ENCODE results near the gene LPCAT3. TPM values are rescaled to one million over a fixed set of nuclear protein-coding genes. Genes with fewer than 3 reads are reported as not detected.
A peak's percentile ranks its signal among the peaks of the same experiment; 100 is the strongest.

Gene LPCAT3
- total RNA-seq, 1 donor from 2014 or later = 21.3 TPM

DNA sequence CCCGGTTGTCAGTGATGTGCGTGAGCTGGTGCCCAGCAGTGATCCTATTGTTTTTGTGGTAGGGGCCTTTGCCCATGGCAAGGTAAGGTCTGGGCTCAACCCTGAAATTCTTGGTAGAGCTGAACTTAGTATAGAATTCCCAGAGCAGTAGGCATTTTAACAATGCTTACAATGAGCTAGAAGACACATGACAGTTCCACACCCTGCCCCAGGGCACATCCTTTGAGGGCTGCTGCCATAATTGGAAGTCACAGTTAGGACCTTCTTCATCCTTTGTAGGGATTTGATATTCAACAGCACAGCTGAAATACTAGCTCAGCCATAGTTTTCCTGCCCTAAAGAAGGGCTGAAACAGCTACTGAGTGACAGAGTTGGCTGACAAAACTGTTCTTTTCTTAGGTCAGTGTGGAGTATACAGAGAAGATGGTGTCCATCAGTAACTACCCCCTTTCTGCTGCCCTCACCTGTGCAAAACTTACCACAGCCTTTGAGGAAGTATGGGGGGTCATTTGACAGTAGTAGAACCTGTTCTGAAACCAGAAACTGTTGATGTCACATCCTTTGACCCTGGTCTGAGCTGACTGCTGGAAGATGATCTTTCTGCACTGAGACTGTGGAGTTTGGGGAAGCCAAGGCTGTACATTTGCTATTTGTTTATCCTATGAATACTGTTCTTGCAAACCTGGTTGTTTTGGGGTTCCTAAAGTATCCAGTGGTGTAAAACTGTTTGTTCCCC, 42.8 kb downstream of the LPCAT3 start:
- TF ChIP-seq, protein P1, sequence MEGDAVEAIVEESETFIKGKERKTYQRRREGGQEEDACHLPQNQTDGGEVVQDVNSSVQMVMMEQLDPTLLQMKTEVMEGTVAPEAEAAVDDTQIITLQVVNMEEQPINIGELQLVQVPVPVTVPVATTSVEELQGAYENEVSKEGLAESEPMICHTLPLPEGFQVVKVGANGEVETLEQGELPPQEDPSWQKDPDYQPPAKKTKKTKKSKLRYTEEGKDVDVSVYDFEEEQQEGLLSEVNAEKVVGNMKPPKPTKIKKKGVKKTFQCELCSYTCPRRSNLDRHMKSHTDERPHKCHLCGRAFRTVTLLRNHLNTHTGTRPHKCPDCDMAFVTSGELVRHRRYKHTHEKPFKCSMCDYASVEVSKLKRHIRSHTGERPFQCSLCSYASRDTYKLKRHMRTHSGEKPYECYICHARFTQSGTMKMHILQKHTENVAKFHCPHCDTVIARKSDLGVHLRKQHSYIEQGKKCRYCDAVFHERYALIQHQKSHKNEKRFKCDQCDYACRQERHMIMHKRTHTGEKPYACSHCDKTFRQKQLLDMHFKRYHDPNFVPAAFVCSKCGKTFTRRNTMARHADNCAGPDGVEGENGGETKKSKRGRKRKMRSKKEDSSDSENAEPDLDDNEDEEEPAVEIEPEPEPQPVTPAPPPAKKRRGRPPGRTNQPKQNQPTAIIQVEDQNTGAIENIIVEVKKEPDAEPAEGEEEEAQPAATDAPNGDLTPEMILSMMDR (IDR thresholded peaks at IDR 0.05) = no peak
- H3K27me3 Mint-ChIP-seq = no peaks in the 10 kb centered on the region
- ATAC-seq (ENCODE audit: low read depth) = no peak
- CTCF ChIA-PET = interaction anchor here (0.8 to 1.0 kb wide), 2 partner anchors 31 to 38 kb away, joined by 3 read pairs; partner anchors contain the start of gene C12orf57
- POLR2A ChIA-PET = interaction anchor here (1.1 to 3.8 kb wide), 2 partner anchors 10 to 31 kb away, joined by 3 to 19 read pairs; partner anchors contain the start of genes C12orf57 and RNU7-1
- intact Hi-C loops (cut with micrococcal nuclease) = no loop called here
- no peaks in the 10 kb centered on the region for H3K9me3 Mint-ChIP-seq
- peaks cover 23% of the 10 kb centered on the region for H3K4me1 Mint-ChIP-seq
- H3K4me3 Mint-ChIP-seq = no peak overlapping the region
- peaks cover 87% of the 10 kb centered on the region for H3K36me3 Mint-ChIP-seq (ENCODE audit: low read depth)
- no peak for DNase-seq
- H3K27ac Mint-ChIP-seq = no peak overlapping the region

DNA sequence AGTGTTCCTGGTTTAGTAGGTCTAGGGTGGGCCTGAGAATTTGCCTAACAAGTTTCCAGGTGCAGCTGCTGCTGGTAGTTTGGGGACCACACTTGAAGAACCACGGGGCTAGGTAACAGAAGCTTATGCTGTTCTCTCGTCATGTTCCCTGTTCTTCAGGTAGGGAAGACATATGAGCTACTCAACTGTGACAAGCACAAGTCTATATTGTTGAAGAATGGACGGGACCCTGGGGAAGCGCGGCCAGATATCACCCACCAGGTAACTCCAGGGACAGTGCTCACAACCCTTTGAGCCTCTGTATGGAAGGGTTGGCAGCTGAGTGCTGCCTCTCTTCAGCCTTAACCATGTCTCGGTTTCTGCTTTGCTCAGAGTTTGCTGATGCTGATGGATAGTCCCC, 44.1 kb downstream of the LPCAT3 start:
- DNase-seq (no peak), ATAC-seq (ENCODE audit: low read depth) (no peak)
- Mint-ChIP-seq H3K9me3 (no peaks in the 10 kb centered on the region), H3K4me3 (no peak overlapping the region), H3K36me3 (ENCODE audit: low read depth) (peaks cover 82% of the 10 kb centered on the region), H3K27ac (no peak overlapping the region), H3K27me3 (no peaks in the 10 kb centered on the region), H3K4me1 (peaks cover 32% of the 10 kb centered on the region)
- TF ChIP-seq, protein P1 (IDR thresholded peaks at IDR 0.05) = no peak
- intact Hi-C loops (cut with micrococcal nuclease) = loop anchor here (5.0 kb wide), 1 partner anchor 367 kb away; the partner anchor contains the start of gene CHD4
- POLR2A ChIA-PET = interaction anchor here (0.6 to 3.8 kb wide), 2 partner anchors 30 to 485 kb away, joined by 3 to 19 read pairs; partner anchors contain the start of genes C12orf57 and RNU7-1
- CTCF ChIA-PET = interaction anchor here (1.2 kb wide), 1 partner anchor 139 kb away, joined by 3 read pairs; no protein-coding TSS in a partner anchor

DNA sequence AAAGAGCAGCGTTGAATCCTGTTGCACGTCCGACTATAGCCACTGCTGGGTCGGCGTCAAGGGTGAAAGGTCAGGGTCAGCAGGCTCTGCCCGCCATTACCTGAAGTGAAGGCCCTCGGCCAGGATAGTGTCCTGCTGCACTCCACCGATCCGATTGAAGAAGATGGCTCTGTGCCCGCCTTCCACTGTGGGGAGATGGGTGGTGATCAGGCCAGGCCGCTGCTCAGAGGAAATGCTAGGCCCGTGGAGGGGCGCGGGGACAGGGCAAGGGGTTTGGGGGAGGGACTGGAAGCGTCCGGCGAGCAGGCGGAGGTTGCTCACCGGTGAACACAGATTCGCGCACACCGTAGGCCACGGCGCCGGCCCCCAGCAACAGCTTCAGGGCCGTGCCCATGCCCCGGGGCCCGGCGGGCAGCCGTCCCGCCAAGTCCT, 48.2 kb downstream of the LPCAT3 start:
- intact Hi-C loops (cut with micrococcal nuclease) = loop anchor here (1.0 to 5.0 kb wide), 10 partner anchors 26 to 363 kb away; partner anchors contain the start of genes C12orf57, C1RL, CHD4 and COPS7A
- POLR2A ChIA-PET = interaction anchor here (0.6 to 5.8 kb wide), 13 partner anchors 9 to 301 kb away, joined by 3 to 126 read pairs (median 4); partner anchors contain the start of genes C12orf57, C1RL, LPCAT3 and RNU7-1
- CTCF ChIA-PET = interaction anchor here (1.0 kb wide), 1 partner anchor 26 kb away, joined by 4 read pairs; no protein-coding TSS in a partner anchor
- H3K4me1 Mint-ChIP-seq = peaks cover 50% of the 10 kb centered on the region
- H3K27ac Mint-ChIP-seq = peak overlapping the region; percentile 100
- H3K27me3 Mint-ChIP-seq = no peaks in the 10 kb centered on the region
- no peak for DNase-seq
- peak overlapping the region; percentile 100 for H3K4me3 Mint-ChIP-seq
- ATAC-seq (ENCODE audit: low read depth) = peak; percentile 3
- no peaks in the 10 kb centered on the region for H3K9me3 Mint-ChIP-seq
- TF ChIP-seq, protein P1 (IDR thresholded peaks at IDR 0.05) = no peak
- peaks cover 83% of the 10 kb centered on the region for H3K36me3 Mint-ChIP-seq (ENCODE audit: low read depth)

DNA sequence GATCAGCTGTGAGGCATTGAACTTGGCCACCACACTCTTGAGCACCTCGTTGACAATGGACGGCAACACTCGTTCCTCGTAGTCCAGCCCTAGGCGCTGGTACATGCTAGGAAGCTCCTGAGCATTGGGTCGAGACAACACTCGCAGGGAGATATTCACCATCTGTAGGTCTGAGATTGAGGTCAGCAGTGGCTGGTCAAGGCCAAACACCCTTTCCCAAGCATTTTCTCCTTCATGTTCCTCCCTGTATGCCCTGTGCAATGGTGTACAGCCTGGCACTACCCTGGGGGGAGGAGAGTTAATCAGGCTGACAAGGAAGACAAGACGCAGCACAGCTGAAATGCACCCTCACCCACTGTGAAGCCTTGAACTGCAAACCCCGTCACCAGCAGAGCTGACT, 49.9 kb downstream of the LPCAT3 start:
- POLR2A ChIA-PET = interaction anchor here (0.5 to 5.8 kb wide), 8 partner anchors 10 to 95 kb away, joined by 3 to 126 read pairs (median 6); partner anchors contain the start of genes C12orf57, PTPN6, RNU7-1 and SPSB2
- CTCF ChIA-PET = interaction anchor here (0.8 to 2.4 kb wide), 6 partner anchors 22 to 95 kb away, joined by 3 to 36 read pairs (median 6); partner anchors contain the start of genes C12orf57, LPCAT3, RNU7-1 and SPSB2
- H3K4me3 Mint-ChIP-seq = peak overlapping the region; percentile 100
- TF ChIP-seq, protein P1 (IDR thresholded peaks at IDR 0.05) = no peak
- H3K27ac Mint-ChIP-seq = no peak overlapping the region
- DNase-seq = no peak
- no peak for ATAC-seq (ENCODE audit: low read depth)
- no peaks in the 10 kb centered on the region for H3K27me3 Mint-ChIP-seq
- intact Hi-C loops (cut with micrococcal nuclease) = no loop called here
- no peaks in the 10 kb centered on the region for H3K9me3 Mint-ChIP-seq
- H3K36me3 Mint-ChIP-seq (ENCODE audit: low read depth) = peaks cover 71% of the 10 kb centered on the region
- peaks cover 61% of the 10 kb centered on the region for H3K4me1 Mint-ChIP-seq
